NCI-H2171 treated with DMSO at 0.1 percent for 48 hours (cell line): Measurements from ENCODE around the gene NDUFA11.

Experiments
- DNase-seq: peaks from one replicate; lab custom pipeline; 2025; lab: John Stamatoyannopoulos, UW

Gene NDUFA11

GRCh38 chr19:5932609-5933262 is 29.1 kb upstream of the NDUFA11 start:
- DNase-seq = no peak

GRCh38 chr19:5932146-5932545 is 28.6 kb upstream of the NDUFA11 start:
- no peak for DNase-seq

- no peak for DNase-seq
Measured at GRCh38 chr19:5931251-5931650, 27.7 kb upstream of the NDUFA11 start.

- no peak for DNase-seq
Measured at GRCh38 chr19:5929625-5930024, 26.0 kb upstream of the NDUFA11 start.

- DNase-seq = no peak
Measured at GRCh38 chr19:5929179-5929578, 25.6 kb upstream of the NDUFA11 start.

GRCh38 chr19:5927441-5927821 is 23.8 kb upstream of the NDUFA11 start:
- DNase-seq = no peak

GRCh38 chr19:5926641-5927440 is 23.3 kb upstream of the NDUFA11 start:
- no peak for DNase-seq

- DNase-seq = no peak
Measured at GRCh38 chr19:5925830-5926427, 22.3 kb upstream of the NDUFA11 start.

GRCh38 chr19:5923356-5923755 is 19.8 kb upstream of the NDUFA11 start:
- no peak for DNase-seq

- no peak for DNase-seq
Measured at GRCh38 chr19:5922161-5922545, 18.6 kb upstream of the NDUFA11 start.

- DNase-seq = no peak
Measured at GRCh38 chr19:5921516-5922160, 18.0 kb upstream of the NDUFA11 start.

- no peak for DNase-seq
Measured at GRCh38 chr19:5918463-5919079, 15.0 kb upstream of the NDUFA11 start.

- DNase-seq = no peak
Measured at GRCh38 chr19:5917431-5918107, 14.0 kb upstream of the NDUFA11 start.

GRCh38 chr19:5916181-5916708 is 12.7 kb upstream of the NDUFA11 start:
- no peak for DNase-seq

GRCh38 chr19:5915782-5916165 is 12.2 kb upstream of the NDUFA11 start:
- DNase-seq = no peak

- no peak for DNase-seq
Measured at GRCh38 chr19:5914946-5915781, 11.6 kb upstream of the NDUFA11 start.

GRCh38 chr19:5914358-5914774 is 10.8 kb upstream of the NDUFA11 start:
- DNase-seq = no peak

- no peak for DNase-seq
Measured at GRCh38 chr19:5913739-5914357, 10.3 kb upstream of the NDUFA11 start, which contains the start of gene CAPS. CAPS (plus strand) TSS chr19:5914254; CDS start chr19:5914407, 153 bp downstream.

GRCh38 chr19:5911366-5911765 is 7.8 kb upstream of the NDUFA11 start:
- DNase-seq = no peak

GRCh38 chr19:5910638-5910907 is 7.0 kb upstream of the NDUFA11 start:
- DNase-seq = no peak
